ENCODE results near the gene EFNA4.
A peak's percentile ranks its signal among the peaks of the same experiment; 100 is the strongest.

The EFNA4 gene, protein sequence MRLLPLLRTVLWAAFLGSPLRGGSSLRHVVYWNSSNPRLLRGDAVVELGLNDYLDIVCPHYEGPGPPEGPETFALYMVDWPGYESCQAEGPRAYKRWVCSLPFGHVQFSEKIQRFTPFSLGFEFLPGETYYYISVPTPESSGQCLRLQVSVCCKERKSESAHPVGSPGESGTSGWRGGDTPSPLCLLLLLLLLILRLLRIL

DNA sequence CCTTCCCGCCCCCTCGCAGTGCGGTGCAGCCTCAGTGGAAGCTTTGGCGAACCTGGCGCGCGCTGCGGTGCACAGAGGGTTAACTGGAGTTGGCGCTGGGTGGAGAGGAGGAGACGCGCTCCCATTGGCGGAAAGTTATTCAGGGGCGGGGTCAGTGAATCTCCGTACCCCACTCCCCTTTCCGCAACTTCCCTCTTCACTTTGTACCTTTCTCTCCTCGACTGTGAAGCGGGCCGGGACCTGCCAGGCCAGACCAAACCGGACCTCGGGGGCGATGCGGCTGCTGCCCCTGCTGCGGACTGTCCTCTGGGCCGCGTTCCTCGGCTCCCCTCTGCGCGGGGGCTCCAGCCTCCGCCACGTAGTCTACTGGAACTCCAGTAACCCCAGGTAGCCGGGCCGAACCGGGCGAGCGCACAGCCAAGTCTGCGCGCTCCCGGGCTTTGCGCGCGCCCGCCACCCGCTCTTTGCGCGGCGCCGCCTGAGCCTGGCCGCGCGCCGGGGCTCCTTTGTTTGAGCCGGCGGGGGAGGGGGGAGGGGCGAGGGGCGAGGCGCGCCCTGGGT lies at the start of gene EFNA4:
Gene EFNA4, plus strand, starts transcription at position 191 of the 561 bp plus-strand sequence. Its CDS starts 84 bp downstream, at position 275.
- FAIRE-seq = no peak
- TF ChIP-seq, protein P1, sequence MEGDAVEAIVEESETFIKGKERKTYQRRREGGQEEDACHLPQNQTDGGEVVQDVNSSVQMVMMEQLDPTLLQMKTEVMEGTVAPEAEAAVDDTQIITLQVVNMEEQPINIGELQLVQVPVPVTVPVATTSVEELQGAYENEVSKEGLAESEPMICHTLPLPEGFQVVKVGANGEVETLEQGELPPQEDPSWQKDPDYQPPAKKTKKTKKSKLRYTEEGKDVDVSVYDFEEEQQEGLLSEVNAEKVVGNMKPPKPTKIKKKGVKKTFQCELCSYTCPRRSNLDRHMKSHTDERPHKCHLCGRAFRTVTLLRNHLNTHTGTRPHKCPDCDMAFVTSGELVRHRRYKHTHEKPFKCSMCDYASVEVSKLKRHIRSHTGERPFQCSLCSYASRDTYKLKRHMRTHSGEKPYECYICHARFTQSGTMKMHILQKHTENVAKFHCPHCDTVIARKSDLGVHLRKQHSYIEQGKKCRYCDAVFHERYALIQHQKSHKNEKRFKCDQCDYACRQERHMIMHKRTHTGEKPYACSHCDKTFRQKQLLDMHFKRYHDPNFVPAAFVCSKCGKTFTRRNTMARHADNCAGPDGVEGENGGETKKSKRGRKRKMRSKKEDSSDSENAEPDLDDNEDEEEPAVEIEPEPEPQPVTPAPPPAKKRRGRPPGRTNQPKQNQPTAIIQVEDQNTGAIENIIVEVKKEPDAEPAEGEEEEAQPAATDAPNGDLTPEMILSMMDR (IDR thresholded peaks at IDR 0.05; ENCODE audit: insufficient read depth, missing control alignments) = no peak
- peak; percentile 90 for DNase-seq (ENCODE audit: insufficient read length, low spot score)

DNA sequence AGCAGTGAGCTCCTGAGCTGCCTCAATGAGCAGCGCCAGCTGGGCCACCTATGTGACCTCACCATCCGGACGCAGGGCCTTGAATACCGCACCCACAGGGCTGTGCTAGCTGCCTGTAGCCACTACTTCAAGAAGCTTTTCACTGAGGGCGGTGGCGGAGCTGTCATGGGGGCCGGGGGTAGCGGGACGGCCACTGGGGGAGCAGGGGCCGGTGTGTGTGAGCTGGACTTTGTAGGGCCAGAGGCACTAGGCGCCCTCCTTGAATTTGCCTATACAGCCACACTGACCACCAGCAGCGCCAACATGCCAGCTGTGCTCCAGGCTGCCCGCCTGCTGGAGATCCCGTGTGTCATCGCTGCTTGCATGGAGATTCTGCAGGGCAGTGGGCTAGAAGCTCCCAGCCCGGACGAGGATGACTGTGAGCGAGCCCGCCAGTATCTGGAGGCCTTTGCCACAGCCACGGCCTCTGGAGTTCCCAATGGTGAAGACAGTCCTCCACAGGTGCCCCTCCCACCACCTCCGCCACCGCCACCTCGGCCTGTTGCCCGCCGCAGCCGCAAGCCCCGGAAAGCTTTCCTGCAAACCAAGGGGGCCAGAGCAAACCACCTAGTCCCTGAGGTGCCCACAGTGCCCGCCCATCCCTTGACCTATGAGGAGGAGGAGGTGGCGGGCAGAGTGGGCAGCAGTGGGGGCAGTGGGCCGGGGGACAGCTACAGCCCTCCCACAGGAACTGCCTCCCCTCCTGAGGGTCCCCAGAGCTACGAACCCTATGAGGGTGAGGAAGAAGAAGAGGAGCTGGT lies 48.6 kb upstream of the EFNA4 start:
- DNase-seq (ENCODE audit: insufficient read length, low spot score) (no peak), FAIRE-seq (no peak)
- TF ChIP-seq, protein P1 (IDR thresholded peaks at IDR 0.05; ENCODE audit: insufficient read depth, missing control alignments) = no peak

DNA sequence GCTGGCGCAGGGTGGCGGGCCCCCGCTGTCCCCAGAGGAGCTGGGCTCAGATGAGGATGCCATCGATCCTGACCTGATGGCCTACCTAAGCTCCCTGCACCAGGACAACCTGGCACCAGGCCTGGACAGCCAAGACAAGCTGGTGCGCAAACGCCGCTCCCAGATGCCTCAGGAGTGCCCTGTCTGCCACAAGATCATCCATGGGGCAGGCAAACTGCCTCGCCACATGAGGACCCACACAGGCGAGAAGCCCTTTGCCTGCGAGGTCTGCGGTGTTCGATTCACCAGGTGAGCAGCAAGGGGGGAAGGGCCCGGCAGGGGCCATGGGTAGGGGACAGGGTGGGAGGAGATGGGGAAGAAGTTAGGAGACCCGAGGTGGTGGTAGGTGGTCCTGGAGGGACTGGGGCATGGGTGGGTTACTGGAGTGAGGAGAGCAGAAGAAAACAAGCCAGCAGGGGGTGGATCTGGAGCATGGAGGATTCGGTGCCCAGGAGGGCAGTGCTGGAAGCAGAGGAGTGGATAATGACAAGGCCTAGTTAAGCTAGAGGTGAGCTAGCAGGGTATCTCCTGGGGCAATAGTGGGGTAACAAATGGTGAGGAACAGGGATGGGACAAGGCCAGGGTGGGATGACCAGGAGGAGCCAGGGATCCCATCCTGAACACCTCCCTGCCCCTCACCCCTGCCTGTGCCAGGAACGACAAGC lies 47.9 kb upstream of the EFNA4 start:
- DNase-seq (ENCODE audit: insufficient read length, low spot score) (no peak), FAIRE-seq (no peak)
- TF ChIP-seq, protein P1 (IDR thresholded peaks at IDR 0.05; ENCODE audit: insufficient read depth, missing control alignments) = no peak

DNA sequence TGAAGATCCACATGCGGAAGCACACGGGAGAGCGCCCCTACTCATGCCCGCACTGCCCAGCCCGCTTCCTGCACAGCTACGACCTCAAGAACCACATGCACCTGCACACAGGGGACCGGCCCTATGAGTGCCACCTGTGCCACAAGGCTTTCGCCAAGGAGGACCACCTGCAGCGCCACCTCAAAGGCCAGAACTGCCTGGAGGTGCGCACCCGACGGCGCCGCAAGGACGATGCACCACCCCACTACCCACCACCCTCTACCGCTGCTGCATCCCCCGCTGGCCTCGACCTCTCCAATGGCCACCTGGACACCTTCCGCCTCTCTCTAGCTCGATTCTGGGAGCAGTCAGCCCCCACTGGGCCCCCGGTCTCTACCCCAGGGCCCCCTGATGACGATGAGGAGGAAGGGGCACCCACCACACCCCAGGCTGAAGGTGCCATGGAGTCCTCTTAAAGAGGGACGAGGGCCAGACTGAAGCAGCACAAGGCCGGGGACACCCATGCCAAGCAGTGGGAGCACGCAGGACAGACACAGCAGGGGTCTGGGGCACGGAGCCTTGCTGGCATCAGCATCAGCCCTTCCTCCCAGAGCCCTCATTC lies 47.2 kb upstream of the EFNA4 start:
- TF ChIP-seq, protein P1 (IDR thresholded peaks at IDR 0.05; ENCODE audit: insufficient read depth, missing control alignments) = no peak
- FAIRE-seq = no peak

DNA sequence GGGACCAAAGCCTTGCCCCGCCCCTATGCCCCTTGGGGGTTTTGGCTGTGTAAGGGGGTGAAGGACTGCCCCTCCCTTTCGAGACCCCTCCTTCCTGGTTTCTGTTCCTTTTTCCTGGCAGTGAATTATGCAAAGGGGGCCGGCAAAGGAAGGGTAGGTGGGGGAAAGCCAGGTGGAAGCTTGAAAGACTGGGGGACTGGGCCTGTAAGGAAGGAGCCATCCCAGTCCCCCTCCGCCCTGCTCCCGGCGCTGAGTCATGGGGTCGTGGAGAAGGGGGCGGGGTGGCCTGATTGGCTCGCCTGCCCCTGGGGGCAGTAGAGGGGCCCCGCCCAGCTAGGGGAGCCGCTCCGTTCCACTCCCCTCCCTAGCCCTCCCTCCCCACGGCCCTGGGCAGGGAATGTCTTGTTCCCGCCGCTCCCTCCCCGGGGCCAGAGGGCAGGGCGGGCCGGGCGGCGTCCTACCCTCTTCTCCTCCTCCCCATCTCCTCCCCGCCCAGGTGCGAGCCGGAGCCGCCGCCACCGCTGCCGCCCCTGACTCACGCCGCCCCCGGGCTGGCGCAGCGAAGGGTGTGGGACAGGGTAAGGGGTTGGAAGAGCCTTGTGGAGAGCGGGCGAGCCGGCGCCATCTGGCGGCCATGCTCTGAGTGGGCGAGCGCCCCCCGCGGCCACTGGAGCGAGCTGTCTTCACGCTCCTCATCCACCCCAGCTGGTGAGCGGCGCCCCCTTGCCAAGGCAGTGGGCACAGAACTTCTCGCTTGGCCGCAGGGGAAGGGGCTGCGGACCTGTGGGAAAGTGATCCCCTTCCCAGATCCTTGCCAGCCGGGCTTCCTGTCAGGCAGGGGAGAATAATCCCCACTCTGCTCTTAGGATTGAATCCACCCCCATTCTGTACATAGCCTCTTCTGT lies 46.2 kb upstream of the EFNA4 start:
- DNase-seq (ENCODE audit: insufficient read length, low spot score) = peak; percentile 86
- TF ChIP-seq, protein P1 (IDR thresholded peaks at IDR 0.05; ENCODE audit: insufficient read depth, missing control alignments) = peak; percentile 100
- no peak for FAIRE-seq

More for the DNA sequence above, 47.2 kb upstream of the EFNA4 start:
- DNase-seq (ENCODE audit: insufficient read length, low spot score) = no peak

DNA sequence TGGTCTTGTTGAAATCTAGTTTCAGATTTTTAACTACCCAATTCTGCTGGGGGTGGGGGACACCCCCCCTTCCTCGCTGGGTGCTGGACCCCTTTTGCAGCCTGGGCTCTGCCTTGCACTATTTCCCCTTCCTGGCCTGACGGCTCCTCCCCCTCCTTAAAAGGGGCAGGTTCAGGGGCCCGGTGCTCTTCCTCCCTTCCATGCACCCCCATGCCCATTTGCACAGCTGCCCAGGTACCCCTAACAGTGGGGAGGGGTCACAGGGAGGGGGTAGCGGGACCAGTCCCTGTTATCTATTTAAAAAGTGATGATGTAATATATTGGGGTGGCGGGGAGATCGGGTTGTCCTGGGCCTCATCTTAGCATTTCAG lies 45.6 kb upstream of the EFNA4 start:
- DNase-seq (ENCODE audit: insufficient read length, low spot score) (no peak), FAIRE-seq (no peak)
- TF ChIP-seq, protein P1 (IDR thresholded peaks at IDR 0.05; ENCODE audit: insufficient read depth, missing control alignments) = no peak

Measured in D721Med (cell line).